Mucosa of rectum (tissue), 2 donors: ENCODE measurements around the gene ETAA1.

ENCODE experiments used
- H3K27ac ChIP-seq, 2 donors: one replicate each; pipeline ENCODE4 v1.7.0; 2013; ENCODE audit warnings: inconsistent platforms in 2 of 2, low read depth in 2 of 2, low read length in 2 of 2
- H3K27me3 ChIP-seq, 2 donors: one replicate each; pipeline ENCODE4 v1.7.0; 2013; ENCODE audit warnings: low read length in 2 of 2; ENCODE audit not compliant: control insufficient read depth in 2 of 2, insufficient read depth in 2 of 2
- H3K36me3 ChIP-seq, 2 donors: one replicate each; pipeline ENCODE4 v1.7.0; 2013; ENCODE audit warnings: low read length in 2 of 2; ENCODE audit not compliant: control insufficient read depth in 2 of 2, insufficient read depth in 2 of 2
- H3K4me1 ChIP-seq, 2 donors: one replicate each; pipeline ENCODE4 v1.7.0; 2013; ENCODE audit warnings: low read length in 2 of 2, mild to moderate bottlenecking in 1 of 2; ENCODE audit not compliant: control insufficient read depth in 2 of 2, insufficient read depth in 2 of 2
- H3K4me3 ChIP-seq, 2 donors: one replicate each; pipeline ENCODE4 v1.7.0; 2013; ENCODE audit warnings: low read length in 2 of 2
- H3K9ac ChIP-seq, 2 donors: one replicate each; pipeline ENCODE4 v1.7.0; 2013; ENCODE audit warnings: low read length in 2 of 2, low read depth in 1 of 2, mild to moderate bottlenecking in 1 of 2
- H3K9me3 ChIP-seq, 2 donors: one replicate each; pipeline ENCODE4 v1.7.0; 2013; ENCODE audit warnings: low read length in 2 of 2; ENCODE audit not compliant: control insufficient read depth in 2 of 2
- donor health status: healthy.
- donor health status: Normal muscosa, but diverticular disease.

The ETAA1 gene

GRCh38 chr2:67436221-67436620, 39.1 kb downstream of the ETAA1 start:
- Histone ChIP-seq H3K27me3 (no peaks in the 10 kb centered on the region), H3K9ac (no peak overlapping the region), H3K27ac (no peak overlapping the region), H3K36me3 (no peaks in the 10 kb centered on the region), H3K4me3 (no peak overlapping the region), H3K9me3 (no peaks in the 10 kb centered on the region), H3K4me1 (no peaks in the 10 kb centered on the region)

GRCh38 chr2:67437114-67437513, 40.0 kb downstream of the ETAA1 start:
- Histone ChIP-seq H3K9me3 (no peaks in the 10 kb centered on the region), H3K9ac (no peak overlapping the region), H3K27me3 (no peaks in the 10 kb centered on the region), H3K27ac (no peak overlapping the region), H3K4me1 (no peaks in the 10 kb centered on the region), H3K36me3 (no peaks in the 10 kb centered on the region), H3K4me3 (no peak overlapping the region)

GRCh38 chr2:67438337-67438736, 41.2 kb downstream of the ETAA1 start:
- no peak overlapping the region for H3K9ac ChIP-seq
- no peaks in the 10 kb centered on the region for H3K36me3 ChIP-seq
- no peak overlapping the region for H3K4me3 ChIP-seq

GRCh38 chr2:67445652-67446268, 48.6 kb downstream of the ETAA1 start:
- H3K27me3 ChIP-seq = no peaks in the 10 kb centered on the region
- no peaks in the 10 kb centered on the region for H3K36me3 ChIP-seq
- H3K9me3 ChIP-seq = no peaks in the 10 kb centered on the region
- no peaks in the 10 kb centered on the region for H3K4me1 ChIP-seq
- no peak overlapping the region for H3K27ac ChIP-seq
- H3K4me3 ChIP-seq = no peak overlapping the region
- H3K9ac ChIP-seq = no peak overlapping the region

More at GRCh38 chr2:67438337-67438736, 41.2 kb downstream of the ETAA1 start:
- H3K27ac ChIP-seq = no peak overlapping the region
- H3K4me1 ChIP-seq = no peaks in the 10 kb centered on the region
- no peaks in the 10 kb centered on the region for H3K9me3 ChIP-seq
- H3K27me3 ChIP-seq = no peaks in the 10 kb centered on the region

GRCh38 chr2:67446491-67446911, 49.4 kb downstream of the ETAA1 start:
- Histone ChIP-seq H3K4me3 (no peak overlapping the region), H3K27ac (no peak overlapping the region)

GRCh38 chr2:67448648-67449047, 51.5 kb downstream of the ETAA1 start:
- Histone ChIP-seq H3K9me3 (no peaks in the 10 kb centered on the region), H3K4me1 (no peaks in the 10 kb centered on the region), H3K27ac (no peak overlapping the region), H3K4me3 (no peak overlapping the region), H3K36me3 (no peaks in the 10 kb centered on the region), H3K27me3 (no peaks in the 10 kb centered on the region), H3K9ac (no peak overlapping the region)

More at GRCh38 chr2:67446491-67446911, 49.4 kb downstream of the ETAA1 start:
- Histone ChIP-seq H3K27me3 (no peaks in the 10 kb centered on the region), H3K9me3 (no peaks in the 10 kb centered on the region), H3K9ac (no peak overlapping the region), H3K36me3 (no peaks in the 10 kb centered on the region), H3K4me1 (no peaks in the 10 kb centered on the region)

- Histone ChIP-seq H3K9ac (no peak overlapping the region), H3K4me1 (no peaks in the 10 kb centered on the region), H3K36me3 (no peaks in the 10 kb centered on the region), H3K27me3 (no peaks in the 10 kb centered on the region), H3K9me3 (no peaks in the 10 kb centered on the region), H3K27ac (no peak overlapping the region), H3K4me3 (no peak overlapping the region)
These were observed 54.1 kb downstream of the ETAA1 start for GRCh38 chr2:67451086-67451832.

GRCh38 chr2:67453310-67453709, 56.2 kb downstream of the ETAA1 start:
- Histone ChIP-seq H3K27ac (no peak overlapping the region), H3K4me1 (no peaks in the 10 kb centered on the region), H3K9ac (no peak overlapping the region), H3K4me3 (no peak overlapping the region), H3K9me3 (no peaks in the 10 kb centered on the region), H3K27me3 (no peaks in the 10 kb centered on the region), H3K36me3 (no peaks in the 10 kb centered on the region)

- H3K9me3 ChIP-seq = no peaks in the 10 kb centered on the region
- H3K9ac ChIP-seq = no peak overlapping the region
- no peaks in the 10 kb centered on the region for H3K4me1 ChIP-seq
- H3K36me3 ChIP-seq = no peaks in the 10 kb centered on the region
- no peak overlapping the region for H3K27ac ChIP-seq
- no peaks in the 10 kb centered on the region for H3K27me3 ChIP-seq
- no peak overlapping the region for H3K4me3 ChIP-seq
These were observed 58.3 kb downstream of the ETAA1 start for GRCh38 chr2:67455219-67456142.

GRCh38 chr2:67456428-67456827, 59.3 kb downstream of the ETAA1 start:
- no peak overlapping the region for H3K27ac ChIP-seq
- H3K36me3 ChIP-seq = no peaks in the 10 kb centered on the region
- H3K9me3 ChIP-seq = no peaks in the 10 kb centered on the region
- H3K4me3 ChIP-seq = no peak overlapping the region
- no peak overlapping the region for H3K9ac ChIP-seq
- H3K4me1 ChIP-seq = no peaks in the 10 kb centered on the region
- no peaks in the 10 kb centered on the region for H3K27me3 ChIP-seq
